ENCODE measurements around the gene SEZ6L.
A peak's percentile ranks its signal among the peaks of the same experiment; 100 is the strongest.

The SEZ6L gene

GRCh38 chr22:26303475-26303874 lies 134.2 kb downstream of the SEZ6L start:
- no peak for DNase-seq

GRCh38 chr22:26304730-26305129 lies 135.5 kb downstream of the SEZ6L start:
- no peak for DNase-seq

GRCh38 chr22:26308467-26308866 lies 139.2 kb downstream of the SEZ6L start:
- DNase-seq = no peak

- DNase-seq = peak in 1 of 6 experiments; percentile 1
These were observed 141.4 kb downstream of the SEZ6L start for GRCh38 chr22:26310616-26311015.

- no peak for DNase-seq
These were observed 144.0 kb downstream of the SEZ6L start for GRCh38 chr22:26313291-26313690.

GRCh38 chr22:26314171-26314570 lies 144.9 kb downstream of the SEZ6L start:
- DNase-seq = no peak

GRCh38 chr22:26314656-26315055 lies 145.4 kb downstream of the SEZ6L start:
- DNase-seq = no peak

GRCh38 chr22:26316732-26317285 lies 147.5 kb downstream of the SEZ6L start:
- no peak for DNase-seq

- no peak for DNase-seq
These were observed 149.7 kb downstream of the SEZ6L start for GRCh38 chr22:26318975-26319374.

GRCh38 chr22:26320447-26320846 lies 151.2 kb downstream of the SEZ6L start:
- no peak for DNase-seq

- DNase-seq = no peak
These were observed 152.2 kb downstream of the SEZ6L start for GRCh38 chr22:26321469-26321913.

- DNase-seq = no peak
These were observed 153.1 kb downstream of the SEZ6L start for GRCh38 chr22:26322179-26322905.

- DNase-seq = no peak
These were observed 153.8 kb downstream of the SEZ6L start for GRCh38 chr22:26323013-26323412.

- DNase-seq = no peak
These were observed 154.9 kb downstream of the SEZ6L start for GRCh38 chr22:26324150-26324549.

- DNase-seq = no peak
These were observed 156.4 kb downstream of the SEZ6L start for GRCh38 chr22:26325641-26326040.

GRCh38 chr22:26326803-26327202 lies 157.5 kb downstream of the SEZ6L start:
- no peak for DNase-seq

GRCh38 chr22:26327306-26327705 lies 158.0 kb downstream of the SEZ6L start:
- no peak for DNase-seq

GRCh38 chr22:26328221-26328620 lies 159.0 kb downstream of the SEZ6L start:
- no peak for DNase-seq

- DNase-seq = peak; percentile 19 to 61 (median 39)
These were observed 161.8 kb downstream of the SEZ6L start for GRCh38 chr22:26330971-26331625.

GRCh38 chr22:26333088-26333800 lies 164.0 kb downstream of the SEZ6L start:
- DNase-seq = no peak

- DNase-seq = no peak
These were observed 165.0 kb downstream of the SEZ6L start for GRCh38 chr22:26334232-26334631.

- DNase-seq = no peak
These were observed 167.5 kb downstream of the SEZ6L start for GRCh38 chr22:26336773-26337172.

- no peak for DNase-seq
These were observed 170.5 kb downstream of the SEZ6L start for GRCh38 chr22:26339755-26340154.
